H1 (cell line): ENCODE measurements around the gene C1GALT1. TPM values are rescaled to one million over a fixed set of nuclear protein-coding genes. Genes with fewer than 3 reads are reported as not detected.

Experiments used
- CTCF ChIA-PET: fragments of 300-600 bp; sonication (Branson Sonifier 250); formaldehyde crosslinking; loops from one replicate; lab custom pipeline; 2021; ENCODE audit not compliant: partially characterized antibody; lab: Charles Lee
- POLR2A ChIA-PET: fragments of 300-600 bp; sonication (Branson Sonifier 250); formaldehyde crosslinking; loops from one replicate; lab custom pipeline; 2021; ENCODE audit warnings: inconsistent platforms; ENCODE audit not compliant: partially characterized antibody; lab: Charles Lee
- DNase-seq, 2 experiments: peaks; one replicate each; pipeline versions ENCODE4 v3.0.0 to v3.0.0-alpha.2; 2010 to 2022; ENCODE audit warnings: low spot score in 2 of 2, low read depth in 1 of 2, mixed read lengths in 1 of 2
- FAIRE-seq: peaks from 2 replicates; lab custom pipeline; 2011; peaks lifted over from hg19 to GRCh38; lab: Jason Lieb, UNC
- H2AFZ ChIP-seq: 2 replicates; pipeline ENCODE4 v1.8.1; 2012; ENCODE audit warnings: low read length, inconsistent platforms
- H2AK5ac ChIP-seq: 2 replicates; pipeline ENCODE4 v1.6.1; 2013; ENCODE audit warnings: low read depth, low read length
- H2BK120ac ChIP-seq: replicated peaks from 2 replicates; pipeline ENCODE3; 2013; ENCODE audit warnings: low read depth, low read length, inconsistent platforms
- H2BK12ac ChIP-seq: 2 replicates; pipeline ENCODE4 v1.6.1; 2013; ENCODE audit warnings: low read depth, low read length
- H2BK15ac ChIP-seq: 2 replicates; pipeline ENCODE4 v1.6.1; 2013; ENCODE audit warnings: low read length
- H2BK20ac ChIP-seq: 2 replicates; pipeline ENCODE4 v1.6.1; 2013; ENCODE audit warnings: low read length
- H2BK5ac ChIP-seq: 2 replicates; pipeline ENCODE4 v1.6.1; 2013; ENCODE audit warnings: low read depth, low read length
- H3K14ac ChIP-seq: 2 replicates; pipeline ENCODE4 v1.6.1; 2013; ENCODE audit warnings: inconsistent platforms; ENCODE audit not compliant: insufficient read length
- H3K18ac ChIP-seq: 2 replicates; pipeline ENCODE4 v1.6.1; 2013; ENCODE audit warnings: low read length; ENCODE audit errors: extremely low read depth
- H3K23ac ChIP-seq: 2 replicates; pipeline ENCODE4 v1.6.1; 2013; ENCODE audit warnings: inconsistent platforms; ENCODE audit not compliant: insufficient read length
- H3K23me2 ChIP-seq: 2 replicates; pipeline ENCODE4 v1.6.1; 2013; ENCODE audit warnings: low read depth, low read length
- H3K27ac ChIP-seq: 2 replicates; pipeline ENCODE4 v1.6.1; 2011; ENCODE audit warnings: low read depth, low read length, inconsistent platforms
- H3K27me3 ChIP-seq, 4 experiments: replicated peaks in 1 of 4; 1 replicate in 1 of 4; 2 replicates in 3 of 4; pipeline versions ENCODE4 v1.6.1 to v1.8.1; 2011 to 2013; ENCODE audit warnings: low read length in 3 of 4, mild to moderate bottlenecking in 3 of 4, inconsistent platforms in 2 of 4, mixed read lengths in 2 of 4, moderate library complexity in 1 of 4; ENCODE audit not compliant: control insufficient read depth in 3 of 4, insufficient read depth in 3 of 4; ENCODE audit errors: extremely low read depth in 1 of 4
- H3K36me3 ChIP-seq, 4 experiments: 2 replicates each; pipeline versions ENCODE4 v1.6.1 to v1.8.1; 2011 to 2013; ENCODE audit warnings: mild to moderate bottlenecking in 4 of 4, low read length in 3 of 4, moderate library complexity in 2 of 4, control low read depth in 1 of 4, inconsistent platforms in 1 of 4; ENCODE audit not compliant: insufficient read depth in 4 of 4, control insufficient read depth in 2 of 4
- H3K4ac ChIP-seq: replicated peaks from 2 replicates; pipeline ENCODE3; 2013; ENCODE audit warnings: low read length, low read depth, mixed read lengths, inconsistent platforms; ENCODE audit not compliant: insufficient read length
- H3K4me1 ChIP-seq, 4 experiments: replicated peaks in 1 of 4; 1 replicate in 1 of 4; 2 replicates in 3 of 4; pipeline versions ENCODE4 v1.6.1 to v1.8.1; 2011 to 2013; ENCODE audit warnings: low read length in 3 of 4, inconsistent platforms in 2 of 4, mixed read lengths in 1 of 4; ENCODE audit not compliant: insufficient read depth in 4 of 4, control insufficient read depth in 3 of 4
- H3K4me2 ChIP-seq, 2 experiments: 2 replicates each; pipeline versions ENCODE4 v1.6.1 to v1.8.1; 2011 to 2013; ENCODE audit warnings: low read depth in 2 of 2, low read length in 2 of 2, control low read depth in 1 of 2, inconsistent platforms in 1 of 2, mild to moderate bottlenecking in 1 of 2; ENCODE audit not compliant: insufficient read depth in 1 of 2
- H3K4me3 ChIP-seq, 4 experiments: fragments of 200-600, 300-600 bp in 1 of 4; sonication (generic), shearing (Covaris generic), sonication (Bioruptor Twin) in 1 of 4; 2 replicates each; pipeline versions ENCODE4 v1.5.1 to v1.8.1; 2011 to 2016; ENCODE audit warnings: low read length in 4 of 4, low read depth in 3 of 4, control low read depth in 2 of 4, inconsistent platforms in 2 of 4, mild to moderate bottlenecking in 2 of 4, mixed read lengths in 1 of 4, moderate library complexity in 1 of 4; ENCODE audit not compliant: insufficient read depth in 2 of 4; ENCODE audit errors: extremely low read depth in 1 of 4
- H3K56ac ChIP-seq: replicated peaks from 2 replicates; pipeline ENCODE3; 2013; ENCODE audit warnings: low read depth, mild to moderate bottlenecking, mixed read lengths, low read length, inconsistent platforms; ENCODE audit not compliant: insufficient read length
- H3K79me1 ChIP-seq: 2 replicates; pipeline ENCODE4 v1.6.1; 2013; ENCODE audit warnings: low read depth, low read length, control low read depth
- H3K79me2 ChIP-seq, 2 experiments: 2 replicates each; pipeline versions ENCODE4 v1.6.1 to v1.8.1; 2012 to 2013; ENCODE audit warnings: low read length in 2 of 2, mild to moderate bottlenecking in 2 of 2, inconsistent platforms in 1 of 2; ENCODE audit not compliant: insufficient read depth in 2 of 2, control insufficient read depth in 1 of 2
- H3K9ac ChIP-seq, 4 experiments: replicated peaks in 1 of 4; 1 replicate in 1 of 4; 2 replicates in 3 of 4; pipeline versions ENCODE4 v1.6.1 to v1.8.1; 2011 to 2013; ENCODE audit warnings: low read depth in 3 of 4, low read length in 3 of 4, control low read depth in 2 of 4, mild to moderate bottlenecking in 2 of 4, moderate library complexity in 2 of 4, inconsistent platforms in 1 of 4; ENCODE audit errors: extremely low read depth in 1 of 4
- H3K9me3 ChIP-seq, 2 experiments: 2 replicates each; pipeline versions ENCODE4 v1.6.1 to v1.8.1; 2012 to 2013; ENCODE audit warnings: mild to moderate bottlenecking in 2 of 2, moderate library complexity in 2 of 2, control low read depth in 1 of 2, inconsistent platforms in 1 of 2, low read depth in 1 of 2, low read length in 1 of 2, mixed read lengths in 1 of 2; ENCODE audit not compliant: insufficient read depth in 2 of 2
- H4K20me1 ChIP-seq, 2 experiments: replicated peaks in 1 of 2; 2 replicates each; pipeline versions ENCODE3 to v1.8.1; 2011 to 2013; ENCODE audit warnings: inconsistent platforms in 2 of 2, low read length in 2 of 2, mild to moderate bottlenecking in 1 of 2; ENCODE audit not compliant: insufficient read depth in 2 of 2, control insufficient read depth in 1 of 2
- H4K5ac ChIP-seq: 2 replicates; pipeline ENCODE4 v1.6.1; 2013; ENCODE audit warnings: low read length, low read depth, mixed read lengths, inconsistent platforms; ENCODE audit not compliant: insufficient read length
- H4K8ac ChIP-seq: 2 replicates; pipeline ENCODE4 v1.8.0; 2013; ENCODE audit warnings: mild to moderate bottlenecking, moderate library complexity, low read length, inconsistent platforms; ENCODE audit not compliant: insufficient read depth; ENCODE audit errors: extremely low read depth
- H4K91ac ChIP-seq: replicated peaks from 2 replicates; pipeline ENCODE3; 2013; ENCODE audit warnings: low read length, mixed read lengths, inconsistent platforms; ENCODE audit not compliant: insufficient read length
- ASH2L ChIP-seq: fragments of 200-600, 300-600 bp; sonication (generic); IDR thresholded peaks from one replicate; pipeline ENCODE4 v1.7.1; 2017; ENCODE audit warnings: low read length
- CREB1 ChIP-seq: IDR thresholded peaks from 2 replicates; pipeline ENCODE4 v1.6.1; 2012; ENCODE audit warnings: inconsistent platforms
- MAFK ChIP-seq: IDR thresholded peaks from 2 replicates; pipeline ENCODE4 v1.6.1; 2012; ENCODE audit warnings: low read depth, mild to moderate bottlenecking, improper control_type of control experiment, low read length
- RAD21 ChIP-seq, 2 experiments: IDR thresholded peaks in 1 of 2; conservative IDR thresholded peaks in 1 of 2; 2 replicates each; pipeline ENCODE4 v1.6.1; 2011; ENCODE audit warnings: low read depth in 2 of 2, low read length in 2 of 2, improper control_type of control experiment in 1 of 2, inconsistent platforms in 1 of 2, mild to moderate bottlenecking in 1 of 2, moderate library complexity in 1 of 2
- RBBP5 ChIP-seq: IDR thresholded peaks from 2 replicates; pipeline ENCODE4 v1.7.1; 2012; ENCODE audit warnings: low read depth, mild to moderate bottlenecking, inconsistent platforms, low read length, moderate library complexity, borderline replicate concordance
- SIRT6 ChIP-seq: IDR thresholded peaks from one replicate; pipeline ENCODE4 v1.7.1; 2012; ENCODE audit warnings: low read length, inconsistent platforms
- SP4 ChIP-seq: IDR thresholded peaks from 2 replicates; pipeline ENCODE4 v1.6.1; 2012; ENCODE audit warnings: low read length, inconsistent platforms
- SRF ChIP-seq: IDR thresholded peaks from 2 replicates; pipeline ENCODE4 v1.6.1; 2011; ENCODE audit warnings: mild to moderate bottlenecking, low read depth, low read length, moderate library complexity
- TAF7 ChIP-seq: optimal IDR thresholded peaks from 2 replicates; pipeline ENCODE3; 2011; ENCODE audit warnings: low read depth, mild to moderate bottlenecking, inconsistent platforms, low read length, moderate library complexity, borderline replicate concordance
- YY1 ChIP-seq: IDR thresholded peaks from 2 replicates; pipeline ENCODE4 v1.6.1; 2011; ENCODE audit warnings: low read depth, mild to moderate bottlenecking, low read length
- WGBS, 2 experiments: shearing (Covaris generic) in 1 of 2; methylation state at CpG; one replicate each; pipeline versions ENCODE4 v1.1.6 to v1.1.7; 2013 to 2015; ENCODE audit warnings: low lambda C conversion rate in 2 of 2, mixed read lengths in 2 of 2, inconsistent platforms in 1 of 2, low coverage in 1 of 2, missing lambda C conversion rate in 1 of 2; ENCODE audit not compliant: insufficient replicate concordance in 2 of 2, insufficient coverage in 1 of 2, insufficient read length in 1 of 2; ENCODE audit errors: extremely low coverage in 1 of 2, missing lambda C conversion rate in 1 of 2; 5-methylcytosine and 5-hydroxymethylcytosine counted together
- polyA plus RNA-seq, 7 experiments: library from polyadenylated mRNA; depleted of rRNA in 3 of 7; stranded (reverse) in 5 of 7; unstranded in 2 of 7; fragments of >200 nt in 5 of 7; fragments of 200-250 nt in 2 of 7; gene quantifications; 1 replicate in 5 of 7; 2 replicates in 1 of 7; 4 replicates in 1 of 7; pipeline versions ENCODE4 v1.2.1 to v1.2.3, GENCODE V29; 2011 to 2013; ENCODE audit warnings: missing spikeins in 2 of 7, mixed read lengths in 2 of 7
- total RNA-seq: library from RNA; stranded (reverse); fragmentation: NEBNext Ultra II Directional; extraction: Animal tissue kit (Norgen Biotek cat#: 25700); gene quantifications from 2 replicates; pipeline ENCODE4 v1.2.1, GENCODE V29; 2021
- TF ChIP-seq, protein P1 (sequence below): IDR thresholded peaks from 2 replicates; pipeline ENCODE4 v1.6.1; 2012; ENCODE audit warnings: inconsistent platforms

Gene C1GALT1
- total and polyA plus RNA-seq, 2 of the 8 experiments (the other 6 are each of a cell fraction or from before 2014, with no cell fraction given), result 18.7 to 94.2 TPM

GRCh38 chr7:7181519-7182155, 707 bp upstream of the C1GALT1 start:
- H4K5ac ChIP-seq, result no peak overlapping the region
- H3K18ac ChIP-seq, result peak overlapping the region; percentile 73
- no peak for FAIRE-seq
- no peaks in the 10 kb centered on the region for H3K79me1 ChIP-seq
- no peak overlapping the region for H2BK15ac ChIP-seq
- H3K4ac ChIP-seq, result no peak overlapping the region
- H2AFZ ChIP-seq, result no peak overlapping the region
- no peak overlapping the region for H4K8ac ChIP-seq
- no peak overlapping the region for H2AK5ac ChIP-seq
- peak overlapping the region; percentile 51 to 85 (median 54) for H3K4me3 ChIP-seq
- H3K27ac ChIP-seq, result peak overlapping the region; percentile 77
- no peaks in the 10 kb centered on the region; the same call in 1 of the 2 replicates for H3K23me2 ChIP-seq
- no peaks in the 10 kb centered on the region for H3K27me3 ChIP-seq
- H2BK120ac ChIP-seq, result no peak overlapping the region
- peaks cover 0 to 16% (median 0%) of the 10 kb centered on the region in 4 experiments; a peak in 1 of 8 replicates for H3K36me3 ChIP-seq
- WGBS, 2 experiments, result 8% methylated on average over 12 of the region's 12 CpGs; no CpG with 5 or more reads in 1 of the 2 experiments
- peaks cover 0 to 16% (median 10%) of the 10 kb centered on the region in 4 experiments; a peak in 5 of 7 replicates for H3K4me1 ChIP-seq
- peak overlapping the region; percentile 51; the same call in 1 of the 2 replicates for H2BK12ac ChIP-seq
- H3K23ac ChIP-seq, result no peak overlapping the region
- CTCF ChIA-PET, result interaction anchor here (0.6 to 2.0 kb wide), 21 partner anchors 9 to 359 kb away, joined by 3 to 19 read pairs (median 4); no protein-coding TSS in a partner anchor
- no peak overlapping the region; the same call in 1 of the 2 replicates for H2BK20ac ChIP-seq
- peaks cover 0 to 2% of the 10 kb centered on the region in 2 experiments for H4K20me1 ChIP-seq
- POLR2A ChIA-PET, result interaction anchor here (1.0 to 5.9 kb wide), 10 partner anchors 17 to 81 kb away, joined by 3 to 55 read pairs (median 6); no protein-coding TSS in a partner anchor
- no peaks in the 10 kb centered on the region for H3K9me3 ChIP-seq
- peak overlapping the region; percentile 62 to 79 (median 73) for H3K9ac ChIP-seq
- peaks cover 20 to 38% of the 10 kb centered on the region in 2 experiments for H3K79me2 ChIP-seq
- H2BK5ac ChIP-seq, result peak overlapping the region; percentile 87
- H3K56ac ChIP-seq, result no peak overlapping the region
- H3K4me2 ChIP-seq, result peak overlapping the region; percentile 58 to 73
- H3K14ac ChIP-seq, result no peak overlapping the region
- peak in 1 of 2 experiments; percentile 54 for DNase-seq
- no peak overlapping the region for H4K91ac ChIP-seq
- TF ChIP-seq ASH2L, result peak; percentile 37
- TF ChIP-seq CREB1, result no peak
- no peak for TF ChIP-seq RBBP5
- no peak for TF ChIP-seq TAF7
- TF ChIP-seq SIRT6, result no peak
- peak; percentile 33 to 46; a peak in 3 of 4 replicates for TF ChIP-seq RAD21 (IDR thresholded peaks at IDR 0.05 in 1 of 2, conservative IDR thresholded peaks at IDR 0.05 in 1 of 2; ENCODE audit: low read depth in 2 of 2, low read length in 2 of 2)
- TF ChIP-seq, protein P1, sequence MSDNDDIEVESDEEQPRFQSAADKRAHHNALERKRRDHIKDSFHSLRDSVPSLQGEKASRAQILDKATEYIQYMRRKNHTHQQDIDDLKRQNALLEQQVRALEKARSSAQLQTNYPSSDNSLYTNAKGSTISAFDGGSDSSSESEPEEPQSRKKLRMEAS, result peak; percentile 42; the same call in 1 of the 2 replicates
- 0 out of 2 replicates have a peak, but pooled peaks have one; percentile 52 for TF ChIP-seq SP4
- TF ChIP-seq YY1, result 0 out of 2 replicates have a peak, but pooled peaks have one; percentile 6
- no peak for TF ChIP-seq MAFK
- no peak for TF ChIP-seq SRF
